HCT116 (cell line): ENCODE measurements around the gene HSD17B3.

Source experiments
- POLR2A ChIP-seq: IDR thresholded peaks from 2 replicates; pipeline ENCODE4 v1.7.0; 2011; ENCODE audit warnings: borderline replicate concordance; ENCODE audit not compliant: insufficient read depth, insufficient read length; ENCODE audit errors: extremely low read depth
- SP1 ChIP-seq: IDR thresholded peaks from 2 replicates; pipeline ENCODE4 v1.6.1; 2012; ENCODE audit warnings: low read depth
- TF ChIP-seq, protein P1 (sequence below), 3 experiments: fragments of 200-600 bp in 1 of 3; sonication (generic) in 1 of 3; IDR thresholded peaks in 2 of 3; conservative IDR thresholded peaks in 1 of 3; 2 replicates each; pipeline ENCODE4 v1.5.1; 2012 to 2017; ENCODE audit warnings: low read depth in 2 of 3, low read length in 2 of 3, antibody characterized with exemption in 1 of 3, borderline replicate concordance in 1 of 3, control low read depth in 1 of 3, mild to moderate bottlenecking in 1 of 3, mixed read lengths in 1 of 3, mixed run types in 1 of 3, moderate library complexity in 1 of 3; ENCODE audit not compliant: insufficient read depth in 1 of 3

DNA sequence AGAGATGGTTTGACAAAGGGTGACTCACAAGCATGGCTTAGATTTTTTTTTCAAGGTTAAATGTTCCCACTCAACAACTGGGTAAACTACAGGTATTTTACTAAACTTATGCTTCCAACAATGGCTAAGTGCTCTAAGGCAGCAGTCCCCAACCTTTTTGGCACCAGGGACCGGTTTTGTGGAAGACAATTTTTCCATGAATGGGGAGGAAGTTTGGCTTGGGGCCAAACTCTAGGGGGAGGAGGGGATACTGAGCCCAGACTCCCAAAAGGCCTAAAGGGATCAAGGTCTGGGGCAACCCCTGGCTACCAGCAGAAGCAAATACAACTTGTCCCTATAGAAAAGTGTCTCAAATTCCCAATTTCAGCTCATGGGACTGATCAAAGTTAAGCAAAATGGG, 32.0 kb upstream of the HSD17B3 start:
- TF ChIP-seq SP1 (no peak), POLR2A (no peak)
- TF ChIP-seq, protein P1, sequence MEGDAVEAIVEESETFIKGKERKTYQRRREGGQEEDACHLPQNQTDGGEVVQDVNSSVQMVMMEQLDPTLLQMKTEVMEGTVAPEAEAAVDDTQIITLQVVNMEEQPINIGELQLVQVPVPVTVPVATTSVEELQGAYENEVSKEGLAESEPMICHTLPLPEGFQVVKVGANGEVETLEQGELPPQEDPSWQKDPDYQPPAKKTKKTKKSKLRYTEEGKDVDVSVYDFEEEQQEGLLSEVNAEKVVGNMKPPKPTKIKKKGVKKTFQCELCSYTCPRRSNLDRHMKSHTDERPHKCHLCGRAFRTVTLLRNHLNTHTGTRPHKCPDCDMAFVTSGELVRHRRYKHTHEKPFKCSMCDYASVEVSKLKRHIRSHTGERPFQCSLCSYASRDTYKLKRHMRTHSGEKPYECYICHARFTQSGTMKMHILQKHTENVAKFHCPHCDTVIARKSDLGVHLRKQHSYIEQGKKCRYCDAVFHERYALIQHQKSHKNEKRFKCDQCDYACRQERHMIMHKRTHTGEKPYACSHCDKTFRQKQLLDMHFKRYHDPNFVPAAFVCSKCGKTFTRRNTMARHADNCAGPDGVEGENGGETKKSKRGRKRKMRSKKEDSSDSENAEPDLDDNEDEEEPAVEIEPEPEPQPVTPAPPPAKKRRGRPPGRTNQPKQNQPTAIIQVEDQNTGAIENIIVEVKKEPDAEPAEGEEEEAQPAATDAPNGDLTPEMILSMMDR (IDR thresholded peaks at IDR 0.05 in 2 of 3, conservative IDR thresholded peaks at IDR 0.05 in 1 of 3; ENCODE audit: borderline replicate concordance in 1 of 3, insufficient read depth in 1 of 3, low read depth in 2 of 3, low read length in 2 of 3), result no peak
